ENCODE measurements around the gene NCKAP5.

NCKAP5 gene

GRCh38 chr2:132774189-132774588 is 794.1 kb downstream of the NCKAP5 start:
- H4K91ac ChIP-seq (ENCODE audit: low read depth, low read length, poor library complexity) = no peak overlapping the region
- no peak overlapping the region for H2BK120ac ChIP-seq (ENCODE audit: low read depth, low read length)
- H3K4me2 ChIP-seq (ENCODE audit: insufficient read depth, low read length, poor library complexity, severe bottlenecking) = no peak overlapping the region
- H3K27ac ChIP-seq (replicated peaks; ENCODE audit: low read length) = no peak overlapping the region
- H2BK12ac ChIP-seq (ENCODE audit: low read length) = no peak overlapping the region
- no peak overlapping the region for H2AK5ac ChIP-seq (ENCODE audit: low read depth, low read length)
- H3K23ac ChIP-seq (ENCODE audit: low read depth, low read length, poor library complexity) = no peak overlapping the region
- peaks cover 0 to 15% of the 10 kb centered on the region in 2 donors for H3K9me3 ChIP-seq (replicated peaks in 1 of 2; ENCODE audit: control insufficient read depth in 2 of 2, insufficient read depth in 1 of 2, low read depth in 1 of 2, low read length in 2 of 2)
- H3K4ac ChIP-seq (ENCODE audit: low read length) = no peak overlapping the region
- no peak overlapping the region for H2BK15ac ChIP-seq (ENCODE audit: low read length)
- no peak overlapping the region for H4K8ac ChIP-seq (ENCODE audit: low read depth, low read length)
- no peaks in the 10 kb centered on the region for H3K4me1 ChIP-seq (ENCODE audit: control insufficient read depth in 2 of 2, insufficient read depth in 1 of 2, low read depth in 1 of 2, low read length in 2 of 2)
- H2BK5ac ChIP-seq (ENCODE audit: low read length) = no peak overlapping the region
- no peaks in the 10 kb centered on the region for H3K27me3 ChIP-seq (ENCODE audit: control insufficient read depth in 3 of 3, insufficient read depth in 3 of 3, low read depth in 1 of 3, low read length in 3 of 3)
- no peak overlapping the region for H3K14ac ChIP-seq (ENCODE audit: low read length)
- no peaks in the 10 kb centered on the region for H3K79me1 ChIP-seq (ENCODE audit: low read depth, low read length)
- H3K18ac ChIP-seq (ENCODE audit: low read length) = no peak overlapping the region
- no peak for DNase-seq (ENCODE audit: low spot score)
- H3K4me3 ChIP-seq (ENCODE audit: low read length in 2 of 2) = no peak overlapping the region
- no peak overlapping the region for H3K9ac ChIP-seq (ENCODE audit: low read depth, low read length, poor library complexity)
- H3K36me3 ChIP-seq (replicated peaks in 1 of 2; ENCODE audit: control insufficient read depth in 2 of 2, insufficient read depth in 2 of 2, low read length in 2 of 2) = peaks cover 0 to 97% of the 10 kb centered on the region in 2 donors
- WGBS, 2 donors (ENCODE audit: extremely low coverage in 2 of 2, insufficient read length in 2 of 2, insufficient replicate concordance in 1 of 2) = no CpG with 5 or more reads among the region's 2 CpGs
- H2AFZ ChIP-seq (ENCODE audit: low read length) = no peak overlapping the region

GRCh38 chr2:132773331-132773730 is 794.9 kb downstream of the NCKAP5 start:
- Histone ChIP-seq H2AK5ac (ENCODE audit: low read depth, low read length) (no peak overlapping the region), H3K36me3 (replicated peaks in 1 of 2; ENCODE audit: control insufficient read depth in 2 of 2, insufficient read depth in 2 of 2, low read length in 2 of 2) (peaks cover 0 to 94% of the 10 kb centered on the region in 2 donors), H3K23ac (ENCODE audit: low read depth, low read length, poor library complexity) (no peak overlapping the region), H3K18ac (ENCODE audit: low read length) (no peak overlapping the region), H3K27ac (replicated peaks; ENCODE audit: low read length) (no peak overlapping the region), H2BK15ac (ENCODE audit: low read length) (no peak overlapping the region), H4K91ac (ENCODE audit: low read depth, low read length, poor library complexity) (no peak overlapping the region), H3K79me1 (ENCODE audit: low read depth, low read length) (no peaks in the 10 kb centered on the region), H2BK5ac (ENCODE audit: low read length) (no peak overlapping the region), H3K14ac (ENCODE audit: low read length) (no peak overlapping the region), H3K9me3 (replicated peaks in 1 of 2; ENCODE audit: control insufficient read depth in 2 of 2, insufficient read depth in 1 of 2, low read depth in 1 of 2, low read length in 2 of 2) (peaks cover 0 to 18% of the 10 kb centered on the region in 2 donors), H3K4me3 (ENCODE audit: low read length in 2 of 2) (no peak overlapping the region), H3K4ac (ENCODE audit: low read length) (no peak overlapping the region), H3K4me2 (ENCODE audit: insufficient read depth, low read length, poor library complexity, severe bottlenecking) (no peak overlapping the region), H3K4me1 (ENCODE audit: control insufficient read depth in 2 of 2, insufficient read depth in 1 of 2, low read depth in 1 of 2, low read length in 2 of 2) (no peaks in the 10 kb centered on the region), H3K9ac (ENCODE audit: low read depth, low read length, poor library complexity) (no peak overlapping the region), H2AFZ (ENCODE audit: low read length) (no peak overlapping the region), H4K8ac (ENCODE audit: low read depth, low read length) (no peak overlapping the region), H3K27me3 (ENCODE audit: control insufficient read depth in 3 of 3, insufficient read depth in 3 of 3, low read depth in 1 of 3, low read length in 3 of 3) (no peaks in the 10 kb centered on the region), H2BK120ac (ENCODE audit: low read depth, low read length) (no peak overlapping the region), H2BK12ac (ENCODE audit: low read length) (no peak overlapping the region)
- no peak for DNase-seq (ENCODE audit: low spot score)
- WGBS, 2 donors (ENCODE audit: extremely low coverage in 2 of 2, insufficient read length in 2 of 2, insufficient replicate concordance in 1 of 2) = no CpG with 5 or more reads among the region's 3 CpGs

- no CpG with 5 or more reads among the region's 2 CpGs for WGBS, 2 donors (ENCODE audit: extremely low coverage in 2 of 2, insufficient read length in 2 of 2, insufficient replicate concordance in 1 of 2)
- H2AK5ac ChIP-seq (ENCODE audit: low read depth, low read length) = no peak overlapping the region
- H3K4me1 ChIP-seq (ENCODE audit: control insufficient read depth in 2 of 2, insufficient read depth in 1 of 2, low read depth in 1 of 2, low read length in 2 of 2) = no peaks in the 10 kb centered on the region
- DNase-seq (ENCODE audit: low spot score) = no peak
- no peak overlapping the region for H2BK120ac ChIP-seq (ENCODE audit: low read depth, low read length)
- H3K27ac ChIP-seq (replicated peaks; ENCODE audit: low read length) = no peak overlapping the region
- H3K4me2 ChIP-seq (ENCODE audit: insufficient read depth, low read length, poor library complexity, severe bottlenecking) = no peak overlapping the region
- H3K79me1 ChIP-seq (ENCODE audit: low read depth, low read length) = no peaks in the 10 kb centered on the region
- H2BK12ac ChIP-seq (ENCODE audit: low read length) = no peak overlapping the region
- no peak overlapping the region for H3K18ac ChIP-seq (ENCODE audit: low read length)
- no peak overlapping the region for H3K4me3 ChIP-seq (ENCODE audit: low read length in 2 of 2)
- no peak overlapping the region for H4K91ac ChIP-seq (ENCODE audit: low read depth, low read length, poor library complexity)
- no peak overlapping the region for H2AFZ ChIP-seq (ENCODE audit: low read length)
- H4K8ac ChIP-seq (ENCODE audit: low read depth, low read length) = no peak overlapping the region
- H3K14ac ChIP-seq (ENCODE audit: low read length) = no peak overlapping the region
- H3K4ac ChIP-seq (ENCODE audit: low read length) = no peak overlapping the region
- peaks cover 0 to 18% of the 10 kb centered on the region in 2 donors for H3K9me3 ChIP-seq (replicated peaks in 1 of 2; ENCODE audit: control insufficient read depth in 2 of 2, insufficient read depth in 1 of 2, low read depth in 1 of 2, low read length in 2 of 2)
- H2BK15ac ChIP-seq (ENCODE audit: low read length) = no peak overlapping the region
- H3K36me3 ChIP-seq (replicated peaks in 1 of 2; ENCODE audit: control insufficient read depth in 2 of 2, insufficient read depth in 2 of 2, low read length in 2 of 2) = peaks cover 0 to 93% of the 10 kb centered on the region in 2 donors
- no peak overlapping the region for H2BK5ac ChIP-seq (ENCODE audit: low read length)
- H3K23ac ChIP-seq (ENCODE audit: low read depth, low read length, poor library complexity) = no peak overlapping the region
- H3K27me3 ChIP-seq (ENCODE audit: control insufficient read depth in 3 of 3, insufficient read depth in 3 of 3, low read depth in 1 of 3, low read length in 3 of 3) = no peaks in the 10 kb centered on the region
- no peak overlapping the region for H3K9ac ChIP-seq (ENCODE audit: low read depth, low read length, poor library complexity)
Measured at GRCh38 chr2:132772340-132772739, 795.9 kb downstream of the NCKAP5 start.

- no peak overlapping the region for H3K9ac ChIP-seq (ENCODE audit: low read depth, low read length, poor library complexity)
- H2BK120ac ChIP-seq (ENCODE audit: low read depth, low read length) = no peak overlapping the region
- H2AFZ ChIP-seq (ENCODE audit: low read length) = no peak overlapping the region
- no peak overlapping the region for H3K18ac ChIP-seq (ENCODE audit: low read length)
- no CpG with 5 or more reads among the region's 1 CpG for WGBS, 2 donors (ENCODE audit: extremely low coverage in 2 of 2, insufficient read length in 2 of 2, insufficient replicate concordance in 1 of 2)
- no peak overlapping the region for H2BK12ac ChIP-seq (ENCODE audit: low read length)
- no peak overlapping the region for H3K27ac ChIP-seq (replicated peaks; ENCODE audit: low read length)
- H3K23ac ChIP-seq (ENCODE audit: low read depth, low read length, poor library complexity) = no peak overlapping the region
- no peaks in the 10 kb centered on the region for H3K79me1 ChIP-seq (ENCODE audit: low read depth, low read length)
- H2AK5ac ChIP-seq (ENCODE audit: low read depth, low read length) = no peak overlapping the region
- H3K4me1 ChIP-seq (ENCODE audit: control insufficient read depth in 2 of 2, insufficient read depth in 1 of 2, low read depth in 1 of 2, low read length in 2 of 2) = no peaks in the 10 kb centered on the region
- H3K4me3 ChIP-seq (ENCODE audit: low read length in 2 of 2) = no peak overlapping the region
- no peak overlapping the region for H4K91ac ChIP-seq (ENCODE audit: low read depth, low read length, poor library complexity)
- peaks cover 0 to 18% of the 10 kb centered on the region in 2 donors for H3K9me3 ChIP-seq (replicated peaks in 1 of 2; ENCODE audit: control insufficient read depth in 2 of 2, insufficient read depth in 1 of 2, low read depth in 1 of 2, low read length in 2 of 2)
- no peak overlapping the region for H3K4me2 ChIP-seq (ENCODE audit: insufficient read depth, low read length, poor library complexity, severe bottlenecking)
- no peak overlapping the region for H4K8ac ChIP-seq (ENCODE audit: low read depth, low read length)
- H3K36me3 ChIP-seq (replicated peaks in 1 of 2; ENCODE audit: control insufficient read depth in 2 of 2, insufficient read depth in 2 of 2, low read length in 2 of 2) = peaks cover 0 to 72% of the 10 kb centered on the region in 2 donors
- DNase-seq (ENCODE audit: low spot score) = no peak
- H3K14ac ChIP-seq (ENCODE audit: low read length) = no peak overlapping the region
- H3K4ac ChIP-seq (ENCODE audit: low read length) = no peak overlapping the region
- no peaks in the 10 kb centered on the region for H3K27me3 ChIP-seq (ENCODE audit: control insufficient read depth in 3 of 3, insufficient read depth in 3 of 3, low read depth in 1 of 3, low read length in 3 of 3)
- no peak overlapping the region for H2BK15ac ChIP-seq (ENCODE audit: low read length)
- no peak overlapping the region for H2BK5ac ChIP-seq (ENCODE audit: low read length)
Measured at GRCh38 chr2:132766573-132766972, 801.7 kb downstream of the NCKAP5 start.
